NCI-H2081 treated with DMSO at 0.1 percent for 48 hours (cell line): Measurements from ENCODE around the gene BLACAT1.
"Not testable (repeated sequence)": the region's sequence is repeated elsewhere in the genome, so short reads cannot be mapped to it uniquely, and the experiment has no call there.

ENCODE experiments used
- DNase-seq: peaks from one replicate; lab custom pipeline; 2025; lab: John Stamatoyannopoulos, UW

Gene BLACAT1

DNA sequence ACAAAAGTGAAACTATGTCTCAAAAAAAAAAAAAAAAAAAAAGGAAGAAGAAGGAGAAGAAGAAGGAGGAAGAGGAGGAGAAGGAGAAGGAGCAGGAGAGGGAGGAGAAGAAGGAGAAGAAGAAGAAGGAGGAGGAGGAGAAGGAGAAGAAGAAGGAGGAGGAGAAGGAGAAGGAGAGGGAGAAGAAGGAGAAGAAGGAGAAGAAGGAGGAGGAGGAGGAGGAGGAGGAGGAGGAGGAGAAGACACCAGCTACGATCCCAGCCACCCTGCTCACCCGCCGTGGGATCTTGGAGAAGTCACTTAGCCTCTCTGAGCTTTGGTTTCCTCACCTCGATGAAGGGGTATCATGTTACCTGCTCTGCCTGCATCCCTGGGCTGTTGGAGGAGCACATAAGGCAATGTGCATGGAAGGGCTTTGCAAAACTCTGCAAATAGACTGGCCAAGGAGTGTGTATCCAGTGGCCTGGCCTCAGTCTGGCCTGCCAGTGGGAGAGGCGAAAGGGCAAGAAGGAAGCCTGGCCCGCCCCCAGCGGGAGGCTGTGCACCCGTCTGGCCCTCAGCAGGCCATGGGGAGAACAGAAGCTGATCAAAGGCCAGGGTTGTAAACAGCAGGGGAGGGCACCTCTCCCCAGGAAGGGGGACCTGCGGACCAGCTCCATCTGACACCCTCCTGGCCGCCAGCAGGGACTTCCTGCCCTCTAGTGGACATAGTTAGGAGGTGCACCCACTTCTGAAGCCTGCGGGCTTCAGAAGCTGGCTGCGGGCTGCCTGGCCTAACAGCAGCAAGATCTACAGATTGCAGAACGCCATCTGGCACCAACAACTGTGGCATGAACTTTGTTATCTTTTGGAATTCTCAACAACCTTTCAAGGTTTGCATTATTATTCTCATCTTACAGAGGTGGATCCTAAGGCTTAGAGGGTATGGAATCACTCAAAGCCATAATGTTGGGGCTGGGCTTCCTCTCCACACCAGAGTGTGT is 29.4 kb upstream of the BLACAT1 start:
- DNase-seq, result peak; percentile 56

DNA sequence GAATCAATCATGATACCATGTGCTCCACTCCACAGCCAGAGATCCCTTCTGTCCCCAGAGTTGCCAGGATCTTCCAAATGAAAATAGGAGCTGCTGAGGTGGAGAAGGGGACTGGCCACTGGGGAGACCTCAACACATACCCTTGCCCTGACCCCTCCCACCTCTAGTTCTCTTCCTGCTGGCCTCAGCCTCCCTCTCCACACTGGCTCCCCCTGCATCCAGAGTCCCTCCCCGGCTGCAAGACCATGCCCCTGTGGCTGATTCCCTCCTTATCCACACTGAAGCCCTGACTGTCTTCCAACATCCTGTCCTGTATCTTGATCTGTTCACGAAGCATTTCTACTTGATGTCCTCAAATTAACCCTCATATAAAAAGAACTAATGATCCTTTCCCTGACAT is 27.5 kb upstream of the BLACAT1 start:
- DNase-seq, result no peak

DNA sequence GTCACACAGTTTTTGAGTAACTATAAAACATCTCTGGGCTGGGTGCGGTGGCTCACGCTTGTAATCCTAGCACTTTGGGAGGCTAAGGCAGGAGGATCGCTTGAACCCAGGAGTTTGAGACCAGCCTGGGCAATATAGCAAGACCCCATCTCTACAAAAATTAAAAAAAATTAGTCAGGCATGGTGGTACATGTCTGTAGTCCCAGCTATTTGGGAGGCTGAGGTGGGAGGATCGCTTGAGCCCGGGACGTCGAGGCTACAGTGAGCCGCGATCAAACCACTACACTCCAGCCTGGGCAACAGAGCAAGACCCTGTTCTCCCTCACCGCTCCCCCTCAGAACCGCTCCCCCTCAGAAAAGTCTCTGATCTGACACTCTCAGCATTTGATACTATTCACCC is 26.7 kb upstream of the BLACAT1 start:
- not testable (repeated sequence) for DNase-seq

DNA sequence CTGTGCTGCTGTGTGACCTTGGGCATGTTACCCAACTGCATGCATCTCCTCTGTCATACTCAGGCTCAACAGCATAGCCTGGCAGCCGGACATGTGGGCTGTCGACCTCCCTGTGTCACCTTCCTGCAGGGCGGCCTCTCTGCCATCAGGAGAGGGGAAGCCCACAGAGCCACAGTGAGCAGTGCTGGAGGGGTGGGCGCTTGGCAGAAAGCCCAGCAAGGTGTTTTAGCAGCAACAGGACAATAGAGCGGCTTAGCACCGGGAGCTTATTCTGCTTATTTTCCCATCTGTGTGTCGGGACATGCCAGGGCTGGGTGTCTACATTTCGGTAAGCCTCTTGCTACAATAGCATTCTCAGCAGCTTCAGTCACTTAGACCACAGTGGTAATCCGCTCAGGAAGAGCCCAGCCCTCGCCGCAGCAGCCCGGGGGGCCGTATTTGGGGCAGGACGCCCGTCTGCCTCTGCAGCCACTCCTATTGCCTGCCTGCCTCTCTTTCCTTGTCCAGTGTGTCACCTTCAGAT is 25.8 kb upstream of the BLACAT1 start:
- no peak for DNase-seq

GRCh38 chr1:205481218-205481617 is 25.4 kb upstream of the BLACAT1 start:
- DNase-seq, result no peak

GRCh38 chr1:205480349-205480985 is 24.6 kb upstream of the BLACAT1 start:
- DNase-seq, result no peak

DNA sequence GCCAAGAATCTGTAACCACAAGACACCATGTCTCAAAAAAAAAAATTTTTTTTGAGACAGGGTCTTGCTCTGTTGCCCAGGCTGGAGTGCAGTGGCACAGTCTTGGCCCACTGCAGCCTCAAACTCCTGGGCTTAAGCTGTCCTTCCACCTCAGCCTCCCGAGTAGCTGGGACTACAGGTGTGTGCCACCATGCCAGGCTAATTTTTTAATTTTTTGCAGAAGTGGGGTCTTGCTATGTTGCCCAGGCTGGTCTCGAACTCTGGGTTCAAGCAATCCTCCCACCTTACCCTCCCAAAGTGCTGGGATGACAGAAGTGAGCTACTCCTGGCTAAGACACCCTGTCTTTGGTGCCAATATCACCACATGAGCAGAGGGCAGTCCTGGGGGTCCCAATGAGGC is 23.1 kb upstream of the BLACAT1 start:
- not testable (repeated sequence) for DNase-seq

GRCh38 chr1:205477759-205478247 is 22.0 kb upstream of the BLACAT1 start:
- DNase-seq, result no peak

DNA sequence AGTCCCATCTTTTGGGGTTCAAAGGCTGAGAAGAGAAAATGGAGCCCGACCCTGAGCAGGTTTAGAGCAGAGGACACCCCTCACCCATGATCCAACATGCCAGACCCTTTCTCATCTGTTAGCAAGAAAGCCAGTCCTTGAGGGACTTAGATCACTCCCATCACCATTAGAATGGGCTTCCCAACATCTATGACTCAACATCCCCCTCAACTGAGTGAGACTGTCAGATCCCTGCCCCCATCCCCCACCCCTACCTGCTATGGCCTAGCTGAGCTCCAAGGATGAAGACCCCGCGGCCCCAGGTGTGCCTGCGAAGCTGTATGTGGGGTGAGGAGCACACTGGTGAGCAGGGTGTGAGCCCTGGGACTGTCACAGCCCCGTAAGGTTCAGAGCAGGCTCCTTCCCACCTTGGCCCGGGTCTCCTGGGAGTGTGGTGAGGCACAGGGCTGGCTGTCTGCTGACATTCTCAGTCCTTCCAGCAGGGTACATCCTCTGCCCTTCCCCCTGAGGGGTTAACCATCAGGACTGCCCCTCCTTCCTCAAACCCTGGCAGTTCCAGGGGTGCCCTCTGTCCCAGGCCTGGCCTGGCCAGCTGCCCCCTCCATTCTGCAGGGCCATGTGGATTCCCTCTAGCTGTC is 21.4 kb upstream of the BLACAT1 start:
- DNase-seq, result no peak

GRCh38 chr1:205476648-205477047 is 20.8 kb upstream of the BLACAT1 start:
- DNase-seq, result no peak

DNA sequence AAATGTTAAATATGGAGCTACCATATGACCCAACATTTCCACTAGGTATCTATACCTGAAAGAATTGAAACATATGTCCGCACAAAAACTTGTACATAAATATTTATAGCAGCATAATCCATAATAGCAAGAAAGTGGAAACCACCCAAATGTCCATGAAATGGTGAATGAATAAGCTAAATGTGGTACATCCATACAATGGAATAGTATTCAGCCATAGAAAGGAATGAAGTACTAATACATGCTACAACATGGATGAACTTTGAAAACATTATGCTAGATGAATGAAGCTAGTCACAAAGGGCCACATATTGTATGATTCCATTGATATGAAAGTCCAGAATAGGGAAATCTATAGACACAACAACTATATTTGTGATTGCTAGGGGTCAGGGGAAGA is 20.0 kb upstream of the BLACAT1 start:
- no peak for DNase-seq

DNA sequence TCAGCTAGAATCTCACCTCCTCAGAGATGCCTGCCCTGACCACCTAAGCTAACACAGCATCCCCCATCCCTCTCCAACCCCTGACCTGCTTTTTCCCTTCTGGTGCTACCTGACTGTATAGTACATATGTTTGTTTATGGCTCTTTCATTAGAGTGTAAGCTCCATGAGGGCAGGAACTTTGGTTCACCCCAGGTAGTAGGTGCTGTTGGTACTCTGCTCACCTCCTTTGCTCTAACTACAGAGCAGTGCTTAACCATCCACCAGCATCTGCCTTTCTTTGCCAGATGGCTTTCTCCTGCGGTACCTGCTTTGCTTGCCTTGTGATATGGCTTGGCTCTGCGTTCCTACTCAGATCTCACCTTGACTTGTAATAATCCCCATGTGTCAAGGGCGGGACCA is 18.7 kb upstream of the BLACAT1 start:
- DNase-seq, result no peak

DNA sequence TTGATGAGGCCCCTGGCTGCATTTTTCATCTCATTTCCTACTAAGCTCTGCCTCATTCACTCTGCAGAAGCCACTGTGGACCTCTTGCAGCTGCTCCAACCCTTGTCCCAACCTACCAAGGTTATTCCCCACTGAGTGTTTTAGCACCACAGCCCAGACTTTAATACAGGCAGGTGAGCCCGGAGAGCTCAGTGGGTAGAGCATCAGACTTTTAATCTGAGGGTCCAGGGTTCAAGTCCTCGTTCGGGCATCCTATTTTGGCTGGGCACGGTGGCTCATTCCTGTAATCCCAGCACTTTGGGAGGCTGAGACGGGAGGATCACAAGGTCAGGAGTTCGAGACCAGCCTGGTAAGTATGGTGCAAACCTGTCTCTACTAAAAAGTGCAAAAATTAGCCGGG is 18.1 kb upstream of the BLACAT1 start:
- no peak for DNase-seq

- DNase-seq, result no peak
Observed at GRCh38 chr1:205473475-205473874, 17.6 kb upstream of the BLACAT1 start.

GRCh38 chr1:205472737-205473441 is 17.0 kb upstream of the BLACAT1 start:
- DNase-seq, result no peak

- DNase-seq, result no peak
Observed at GRCh38 chr1:205470131-205470530, 14.3 kb upstream of the BLACAT1 start.

GRCh38 chr1:205466595-205467220 is 10.9 kb upstream of the BLACAT1 start:
- no peak for DNase-seq

DNA sequence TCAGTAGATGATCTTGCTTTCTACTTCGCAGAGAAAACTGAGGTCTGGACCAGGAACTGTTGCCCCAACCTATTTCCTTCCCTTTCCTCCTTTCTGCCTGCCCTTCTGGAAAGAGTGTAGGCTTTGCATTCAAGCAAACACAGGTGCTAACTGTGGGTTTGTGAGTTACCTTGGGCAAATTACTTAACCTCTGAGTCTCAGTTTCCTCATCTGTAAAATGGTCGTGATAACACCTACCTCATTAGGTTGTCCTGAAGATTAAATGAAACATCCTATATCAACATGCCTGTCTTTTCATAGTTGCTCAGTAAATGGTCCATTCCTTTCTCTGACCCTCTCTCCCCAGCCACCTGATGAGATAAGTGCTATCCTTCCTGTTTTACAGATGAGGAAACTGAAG is 9.5 kb upstream of the BLACAT1 start:
- DNase-seq, result no peak

GRCh38 chr1:205458777-205459566 is 3.1 kb upstream of the BLACAT1 start:
- no peak for DNase-seq
